Body of pancreas (tissue), 4 donors: ENCODE data around the gene SYNGR2.

ENCODE experiments used
- POLR2A ChIP-seq, 3 donors: fragments of 450-650 bp; IDR thresholded peaks; one replicate each; pipeline ENCODE4 v1.6.1; 2016; ENCODE audit warnings: antibody characterized with exemption in 3 of 3, mild to moderate bottlenecking in 2 of 3
- TF ChIP-seq, protein P1 (sequence below), 7 experiments: fragments of 450-650 bp in 4 of 7; fragments of 200-600 bp in 3 of 7; sonication (generic) in 3 of 7; IDR thresholded peaks; one replicate each; pipeline ENCODE4 v1.5.1; 2016 to 2019; ENCODE audit warnings: antibody characterized with exemption in 7 of 7

DNA sequence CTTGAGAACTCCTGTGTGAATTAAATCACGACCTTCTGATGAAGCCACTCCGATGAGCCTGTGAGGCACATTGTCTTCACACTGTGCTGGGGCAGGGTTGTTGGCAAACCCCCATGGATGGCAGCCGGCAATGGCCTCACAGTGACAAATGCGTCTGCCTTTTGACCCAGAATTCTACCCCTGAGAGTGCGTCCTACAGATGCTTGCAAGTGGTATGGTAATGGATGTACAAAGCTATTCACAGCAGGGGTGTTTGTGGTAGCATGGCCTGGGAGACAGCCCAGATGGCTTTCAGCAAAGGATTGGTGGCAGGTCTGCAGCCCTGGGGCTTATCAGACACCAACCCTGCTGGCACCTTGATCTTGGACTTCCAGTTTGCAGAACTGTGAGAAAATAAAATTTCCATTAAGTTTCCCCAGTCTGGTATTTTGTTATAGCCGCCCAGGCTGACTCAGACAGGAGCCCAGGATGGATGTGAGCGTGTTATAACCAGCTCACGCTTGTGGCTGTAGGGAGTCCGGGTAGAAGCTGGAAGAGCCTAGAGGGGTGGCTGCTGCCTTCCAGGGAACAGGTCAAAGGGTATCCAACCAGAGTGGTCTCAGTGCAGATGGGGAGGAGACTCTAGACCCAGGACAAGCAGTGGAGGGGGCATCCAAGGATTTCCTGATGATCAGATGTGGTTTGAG, 28.9 kb downstream of the SYNGR2 start:
- TF ChIP-seq, protein P1, sequence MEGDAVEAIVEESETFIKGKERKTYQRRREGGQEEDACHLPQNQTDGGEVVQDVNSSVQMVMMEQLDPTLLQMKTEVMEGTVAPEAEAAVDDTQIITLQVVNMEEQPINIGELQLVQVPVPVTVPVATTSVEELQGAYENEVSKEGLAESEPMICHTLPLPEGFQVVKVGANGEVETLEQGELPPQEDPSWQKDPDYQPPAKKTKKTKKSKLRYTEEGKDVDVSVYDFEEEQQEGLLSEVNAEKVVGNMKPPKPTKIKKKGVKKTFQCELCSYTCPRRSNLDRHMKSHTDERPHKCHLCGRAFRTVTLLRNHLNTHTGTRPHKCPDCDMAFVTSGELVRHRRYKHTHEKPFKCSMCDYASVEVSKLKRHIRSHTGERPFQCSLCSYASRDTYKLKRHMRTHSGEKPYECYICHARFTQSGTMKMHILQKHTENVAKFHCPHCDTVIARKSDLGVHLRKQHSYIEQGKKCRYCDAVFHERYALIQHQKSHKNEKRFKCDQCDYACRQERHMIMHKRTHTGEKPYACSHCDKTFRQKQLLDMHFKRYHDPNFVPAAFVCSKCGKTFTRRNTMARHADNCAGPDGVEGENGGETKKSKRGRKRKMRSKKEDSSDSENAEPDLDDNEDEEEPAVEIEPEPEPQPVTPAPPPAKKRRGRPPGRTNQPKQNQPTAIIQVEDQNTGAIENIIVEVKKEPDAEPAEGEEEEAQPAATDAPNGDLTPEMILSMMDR (IDR thresholded peaks at IDR 0.05), result no peak
- TF ChIP-seq POLR2A (IDR thresholded peaks at IDR 0.05), result no peak
